Retinal pigment epithelial cell (primary cell): ENCODE results near the gene RNF115.
A peak's percentile ranks its signal among the peaks of the same experiment; 100 is the strongest.

Experiments
- DNase-seq: peaks from one replicate; pipeline ENCODE4 v3.0.0-alpha.2; 2010; ENCODE audit warnings: low read depth
- H3K4me3 ChIP-seq: 2 replicates; pipeline ENCODE4 v1.5.1; 2011; ENCODE audit warnings: mild to moderate bottlenecking, low read length, control low read depth, moderate library complexity
- TF ChIP-seq, protein P1 (sequence below): conservative IDR thresholded peaks from 2 replicates; pipeline ENCODE4 v1.5.1; 2011; ENCODE audit warnings: low read depth, low read length, control low read depth, inconsistent platforms

Gene RNF115

DNA sequence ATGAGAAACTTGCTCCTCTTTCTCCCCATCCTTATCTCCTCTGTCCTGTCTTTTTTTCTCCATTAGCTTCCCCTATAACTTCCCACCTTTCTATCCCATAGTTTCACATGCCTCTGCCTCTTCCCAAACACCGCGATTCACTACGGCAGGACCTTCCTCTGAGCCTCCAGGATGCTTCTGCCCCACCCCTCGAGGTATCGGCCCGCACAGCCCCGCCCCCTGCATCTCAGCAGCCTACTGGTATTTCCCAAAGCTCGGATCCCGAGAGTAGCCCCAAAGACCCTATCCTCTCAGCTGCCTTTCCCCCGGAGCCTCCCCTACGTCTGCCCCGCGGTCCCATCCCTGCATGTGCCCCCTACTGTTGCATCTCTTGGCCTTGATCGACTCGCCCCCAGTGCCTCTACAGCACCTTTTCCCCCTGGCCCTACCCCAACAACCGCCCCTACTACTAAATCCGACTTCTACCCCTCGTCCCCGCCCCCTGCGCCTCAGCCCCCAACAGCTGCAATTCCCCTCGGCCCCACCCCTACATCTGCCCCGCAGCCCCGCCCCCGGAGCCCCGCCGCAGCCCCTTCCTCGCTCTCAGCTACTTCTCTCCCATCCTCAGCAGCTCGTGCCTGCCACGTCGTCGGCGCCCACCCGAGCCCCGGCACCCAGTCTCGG, 34.5 kb upstream of the RNF115 start:
- DNase-seq, result no peak

GRCh38 chr1:145857170-145857569, 33.3 kb upstream of the RNF115 start:
- TF ChIP-seq, protein P1, sequence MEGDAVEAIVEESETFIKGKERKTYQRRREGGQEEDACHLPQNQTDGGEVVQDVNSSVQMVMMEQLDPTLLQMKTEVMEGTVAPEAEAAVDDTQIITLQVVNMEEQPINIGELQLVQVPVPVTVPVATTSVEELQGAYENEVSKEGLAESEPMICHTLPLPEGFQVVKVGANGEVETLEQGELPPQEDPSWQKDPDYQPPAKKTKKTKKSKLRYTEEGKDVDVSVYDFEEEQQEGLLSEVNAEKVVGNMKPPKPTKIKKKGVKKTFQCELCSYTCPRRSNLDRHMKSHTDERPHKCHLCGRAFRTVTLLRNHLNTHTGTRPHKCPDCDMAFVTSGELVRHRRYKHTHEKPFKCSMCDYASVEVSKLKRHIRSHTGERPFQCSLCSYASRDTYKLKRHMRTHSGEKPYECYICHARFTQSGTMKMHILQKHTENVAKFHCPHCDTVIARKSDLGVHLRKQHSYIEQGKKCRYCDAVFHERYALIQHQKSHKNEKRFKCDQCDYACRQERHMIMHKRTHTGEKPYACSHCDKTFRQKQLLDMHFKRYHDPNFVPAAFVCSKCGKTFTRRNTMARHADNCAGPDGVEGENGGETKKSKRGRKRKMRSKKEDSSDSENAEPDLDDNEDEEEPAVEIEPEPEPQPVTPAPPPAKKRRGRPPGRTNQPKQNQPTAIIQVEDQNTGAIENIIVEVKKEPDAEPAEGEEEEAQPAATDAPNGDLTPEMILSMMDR, result no peak
- DNase-seq, result no peak
- no peak overlapping the region for H3K4me3 ChIP-seq

More for the DNA sequence above, 34.5 kb upstream of the RNF115 start:
- peak overlapping the region; percentile 74 for H3K4me3 ChIP-seq
- TF ChIP-seq, protein P1, result peak; percentile 18

- DNase-seq, result no peak
- H3K4me3 ChIP-seq, result no peak overlapping the region
- TF ChIP-seq, protein P1, result peak; percentile 29
These were observed 31.6 kb upstream of the RNF115 start for GRCh38 chr1:145855426-145855948.

GRCh38 chr1:145849356-145850160, 25.7 kb upstream of the RNF115 start:
- TF ChIP-seq, protein P1, result peak; percentile 51
- peak; percentile 63 for DNase-seq
- no peak overlapping the region for H3K4me3 ChIP-seq

DNA sequence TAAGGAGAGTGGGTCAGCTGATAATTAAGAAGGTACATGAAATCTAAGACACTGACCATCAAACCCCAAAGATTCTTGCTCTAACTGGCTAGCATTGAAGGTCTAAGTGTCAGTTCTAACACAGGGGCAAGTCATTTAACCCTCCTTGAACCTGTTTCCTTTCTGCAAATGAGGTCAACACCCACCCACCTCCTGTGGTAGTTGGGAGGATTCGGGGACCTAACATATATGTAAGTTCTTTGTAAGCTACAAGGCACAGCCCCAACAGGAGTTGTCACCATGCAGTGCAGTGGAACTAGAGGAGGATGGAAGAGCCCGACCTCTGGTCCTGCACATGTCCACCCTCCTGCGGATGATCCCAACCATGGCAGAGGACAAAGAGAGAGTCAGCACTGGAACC, 23.9 kb upstream of the RNF115 start:
- no peak overlapping the region for H3K4me3 ChIP-seq
- TF ChIP-seq, protein P1, result no peak
- DNase-seq, result no peak

DNA sequence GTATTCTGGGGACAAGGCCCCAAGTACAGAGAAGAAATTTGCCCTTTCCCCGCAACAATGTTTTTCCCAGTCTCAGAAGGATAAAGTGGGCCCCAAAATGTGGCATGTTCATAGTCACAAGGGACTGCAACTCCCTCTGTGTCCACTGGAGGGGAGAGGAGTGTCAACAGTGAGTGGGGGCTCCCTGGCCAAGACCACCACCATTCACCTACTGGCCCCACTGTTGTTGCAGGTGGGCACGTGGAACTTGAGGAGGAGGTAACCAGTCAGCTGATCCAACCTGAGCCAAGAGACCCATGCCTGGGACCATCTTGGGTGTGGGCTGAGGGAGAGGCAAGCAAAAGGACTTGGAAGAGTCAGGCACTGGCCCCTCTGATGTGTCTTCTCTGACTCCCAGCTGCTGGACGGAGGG, 22.3 kb upstream of the RNF115 start:
- DNase-seq, result no peak
- peak overlapping the region; percentile 64 for H3K4me3 ChIP-seq
- TF ChIP-seq, protein P1, result peak; percentile 69
